HepG2 (cell line): ENCODE measurements around the gene PEX14. TPM values are rescaled to one million over a fixed set of nuclear protein-coding genes. Genes with fewer than 3 reads are reported as not detected.

Source experiments
- ATAC-seq: fragments of 200-7000 bp; cut with Tn5 transposase; 3 replicates; pipeline ENCODE4 v1.9.1; 2020; ENCODE audit warnings: mild to moderate bottlenecking, moderate library complexity
- BruUV-seq: library from RNA; stranded (reverse); fragments of 400-500 nt; replicated peaks from 2 replicates; lab custom pipeline; 2021; lab: Mats Ljungman, UMichigan
- CTCF ChIA-PET: fragments of 300-600 bp; formaldehyde crosslinking; extraction: SDS; loops from one replicate; lab custom pipeline; 2021; ENCODE audit warnings: low total read pairs, inconsistent platforms, low intra/inter-chr PET ratio; lab: Yijun Ruan, JAX
- POLR2A ChIA-PET: fragments of 350-600 bp; sonication (Branson Sonifier 250); formaldehyde crosslinking; loops from one replicate; lab custom pipeline; 2020; ENCODE audit warnings: antibody characterized with exemption, inconsistent platforms; lab: Yijun Ruan, JAX
- DNase-seq: peaks from one replicate; pipeline ENCODE4 v3.0.0-alpha.2; 2015; ENCODE audit warnings: low spot score
- FAIRE-seq: peaks from 3 replicates; lab custom pipeline; 2011; peaks lifted over from hg19 to GRCh38; lab: Jason Lieb, UNC
- H2AFZ ChIP-seq: one replicate; pipeline ENCODE4 v1.6.1; 2011; ENCODE audit warnings: low read length, inconsistent platforms
- H3K27ac ChIP-seq: fragments of 300-600 bp; 3 replicates; pipeline ENCODE4 v1.8.0; 2011; ENCODE audit warnings: mixed run types, mild to moderate bottlenecking, mixed read lengths, low read length, inconsistent platforms; ENCODE audit not compliant: insufficient read depth; ENCODE audit errors: extremely low read length
- H3K27me3 ChIP-seq, 2 experiments: fragments of 200-600 bp in 1 of 2; 2 replicates in 1 of 2; 3 replicates in 1 of 2; pipeline versions ENCODE4 v1.6.0 to v1.8.0; 2011; ENCODE audit warnings: low read length in 2 of 2, mild to moderate bottlenecking in 2 of 2, moderate library complexity in 2 of 2, inconsistent platforms in 1 of 2; ENCODE audit not compliant: insufficient read depth in 2 of 2, control insufficient read depth in 1 of 2
- H3K36me3 ChIP-seq, 2 experiments: fragments of 200-600 bp in 1 of 2; replicated peaks in 1 of 2; 2 replicates in 1 of 2; 3 replicates in 1 of 2; pipeline versions ENCODE4 v1.5.1 to v1.8.0; 2011; ENCODE audit warnings: low read length in 2 of 2, inconsistent platforms in 1 of 2; ENCODE audit not compliant: insufficient read depth in 2 of 2, control insufficient read depth in 1 of 2
- H3K4me1 ChIP-seq: 2 replicates; pipeline ENCODE4 v1.5.1; 2012; ENCODE audit warnings: low read length, inconsistent platforms; ENCODE audit not compliant: insufficient read depth
- H3K4me2 ChIP-seq: 2 replicates; pipeline ENCODE4 v1.6.0; 2011; ENCODE audit warnings: low read depth, low read length, inconsistent platforms
- H3K4me3 ChIP-seq, 3 experiments: fragments of 200-600 bp in 1 of 3; sonication (generic), shearing (Covaris generic) in 1 of 3; replicated peaks in 1 of 3; 2 replicates each; pipeline ENCODE4 v1.5.1; 2011 to 2016; ENCODE audit warnings: low read length in 3 of 3, inconsistent platforms in 2 of 3, low read depth in 2 of 3, mild to moderate bottlenecking in 2 of 3, control low read depth in 1 of 3, mixed read lengths in 1 of 3; ENCODE audit not compliant: insufficient read depth in 1 of 3
- H3K79me2 ChIP-seq: one replicate; pipeline ENCODE4 v1.6.1; 2011; ENCODE audit warnings: low read length, inconsistent platforms; ENCODE audit not compliant: insufficient read depth
- H3K9ac ChIP-seq: 2 replicates; pipeline ENCODE4 v1.6.0; 2011; ENCODE audit warnings: mild to moderate bottlenecking, low read depth, low read length, inconsistent platforms; ENCODE audit not compliant: insufficient read depth
- H3K9me3 ChIP-seq: 2 replicates; pipeline ENCODE4 v1.5.1; 2012; ENCODE audit warnings: mild to moderate bottlenecking, low read length
- H4K20me1 ChIP-seq: 2 replicates; pipeline ENCODE4 v1.6.0; 2011; ENCODE audit warnings: inconsistent platforms, mild to moderate bottlenecking, low read length, moderate library complexity; ENCODE audit not compliant: insufficient read depth
- ASH2L ChIP-seq: fragments of 300-600, 200-600 bp; sonication (generic); IDR thresholded peaks from 2 replicates; pipeline ENCODE4 v1.7.0; 2017; ENCODE audit warnings: low read depth, mild to moderate bottlenecking, moderate library complexity, mixed read lengths, low read length; ENCODE audit not compliant: insufficient read length
- BCL6 ChIP-seq: IDR thresholded peaks from 2 replicates; pipeline ENCODE4 v1.6.1; 2016; ENCODE audit warnings: missing genetic modification reagents, missing compliant biosample characterization
- CCAR2 ChIP-seq: fragments of 200-400 bp; formaldehyde crosslinking; optimal IDR thresholded peaks from 2 replicates; pipeline ENCODE3; 2018; ENCODE audit warnings: low read depth, mild to moderate bottlenecking, low read length, moderate library complexity
- SP2 ChIP-seq: sonication (generic); formaldehyde crosslinking; IDR thresholded peaks from 2 replicates; pipeline ENCODE4 v1.5.1; 2020; ENCODE audit warnings: mild to moderate bottlenecking, missing genetic modification reagents
- ZFYVE20 ChIP-seq: sonication (generic); formaldehyde crosslinking; IDR thresholded peaks from 2 replicates; pipeline ENCODE4 v1.8.0; 2023; ENCODE audit warnings: low read depth, mild to moderate bottlenecking, moderate library complexity, missing genetic modification reagents, borderline replicate concordance
- ZNF354B ChIP-seq: sonication (generic); formaldehyde crosslinking; IDR thresholded peaks from 2 replicates; pipeline ENCODE4 v1.8.0; 2022; ENCODE audit warnings: mild to moderate bottlenecking, missing genetic modification reagents
- WGBS: methylation state at CpG from one replicate; pipeline ENCODE4 v1.1.6; 2017; ENCODE audit warnings: low lambda C conversion rate; 5-methylcytosine and 5-hydroxymethylcytosine counted together
- in situ Hi-C: cut with HindIII; loops from 2 replicates; pipeline ENCODE4 v1.10.0; 2017; ENCODE audit warnings: low pct_unique_long_range_greater_than_20kb; ENCODE audit not compliant: extremely low pct_ligation_motif_present
- intact Hi-C: fragments of 100-400 bp; cut with micrococcal nuclease; formaldehyde crosslinking; loops from one replicate; pipeline ENCODE4 v1.10.0; 2022; ENCODE audit not compliant: unreplicated experiment
- polyA plus RNA-seq, 8 experiments: library from polyadenylated mRNA; depleted of rRNA in 3 of 8; stranded (reverse) in 7 of 8; unstranded in 1 of 8; fragments of >200 nt; fragmentation: Illumina TruSeq in 4 of 8; extraction: Trizol in 4 of 8; gene quantifications; 2 replicates each; pipeline versions ENCODE4 v1.2.1 to v1.2.3, GENCODE V29; 2011 to 2016; ENCODE audit warnings: low read depth in 4 of 8, missing spikeins in 1 of 8, mixed read lengths in 1 of 8; ENCODE audit not compliant: insufficient read depth in 1 of 8
- total RNA-seq, 5 experiments: library from RNA; depleted of rRNA; stranded (reverse); fragments of >200 nt; fragmentation: Illumina TruSeq; extraction: Trizol; gene quantifications; 2 replicates each; pipeline ENCODE4 v1.2.3, GENCODE V29; 2016; ENCODE audit warnings: low read depth in 1 of 5
- TF ChIP-seq, protein P1 (sequence below): sonication (generic); formaldehyde crosslinking; IDR thresholded peaks from 2 replicates; pipeline ENCODE4 v1.4.0; 2020; ENCODE audit warnings: missing genetic modification reagents
- TF ChIP-seq, protein P2 (sequence below): sonication (generic); formaldehyde crosslinking; IDR thresholded peaks from 2 replicates; pipeline ENCODE4 v1.8.0; 2022; ENCODE audit warnings: missing genetic modification reagents, mild to moderate bottlenecking, moderate library complexity, borderline replicate concordance

Gene PEX14
- total and polyA plus RNA-seq, 2 of the 13 experiments (the other 11 are each of a cell fraction or from before 2014, with no cell fraction given), result 6.5 to 9.9 TPM

DNA sequence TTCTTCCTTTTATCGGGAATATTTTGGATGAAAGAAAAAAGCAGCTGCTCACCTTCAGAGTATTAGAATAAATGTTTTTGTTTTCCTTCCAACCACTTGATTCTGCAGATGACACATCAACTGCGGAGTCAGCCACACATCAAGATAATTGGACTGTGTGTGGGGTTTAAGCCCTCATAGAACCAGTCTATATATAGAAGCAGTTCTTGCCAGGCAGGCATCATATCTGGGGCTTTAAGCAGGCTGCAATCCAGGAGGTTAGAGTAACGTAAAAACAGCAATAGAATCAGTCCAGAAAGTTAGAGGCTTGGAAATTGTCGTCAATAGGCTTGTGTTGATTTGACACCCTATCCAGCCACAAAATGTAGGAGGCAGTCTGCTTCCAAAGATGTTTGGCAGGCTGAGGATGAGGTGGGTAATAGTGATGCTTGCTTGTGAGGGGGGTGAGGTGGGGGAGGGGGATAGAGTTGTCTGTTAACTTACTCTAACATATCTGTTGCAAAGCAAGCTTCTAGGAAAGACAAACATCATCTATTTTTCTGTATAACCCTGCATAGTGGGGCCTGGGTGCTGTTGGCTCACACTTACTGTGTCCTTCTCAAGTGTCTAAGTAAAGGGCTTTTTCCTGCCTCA, 64.8 kb downstream of the PEX14 start:
- POLR2A ChIA-PET, result no interaction called here
- no peak overlapping the region for H3K4me3 ChIP-seq
- H3K4me1 ChIP-seq, result no peaks in the 10 kb centered on the region
- peaks cover 8 to 24% of the 10 kb centered on the region in 2 experiments for H3K36me3 ChIP-seq
- TF ChIP-seq CCAR2 (no peak), BCL6 (CRISPR knock-in tag) (0 out of 2 replicates have a peak, but pooled peaks have one; percentile 19)
- TF ChIP-seq, all 625 proteins: peak for 1
- BruUV-seq, result no TSS peak
- Histone ChIP-seq H3K4me2 (no peak overlapping the region), H3K27ac (no peak overlapping the region), H3K9me3 (no peaks in the 10 kb centered on the region), H3K79me2 (no peaks in the 10 kb centered on the region), H3K9ac (no peak overlapping the region), H4K20me1 (0 out of 2 replicates have a peak, but pooled peaks cover 3% of the 10 kb centered on the region), H2AFZ (no peak overlapping the region), H3K27me3 (no peaks in the 10 kb centered on the region)
- no peak for ATAC-seq
- 97% methylated on average over 4 of the region's 4 CpGs for WGBS
- DNase-seq, result no peak
- intact Hi-C loops (no loop called here), in situ Hi-C loops (no loop called here)
- FAIRE-seq, result no peak
- CTCF ChIA-PET, result no interaction called here

DNA sequence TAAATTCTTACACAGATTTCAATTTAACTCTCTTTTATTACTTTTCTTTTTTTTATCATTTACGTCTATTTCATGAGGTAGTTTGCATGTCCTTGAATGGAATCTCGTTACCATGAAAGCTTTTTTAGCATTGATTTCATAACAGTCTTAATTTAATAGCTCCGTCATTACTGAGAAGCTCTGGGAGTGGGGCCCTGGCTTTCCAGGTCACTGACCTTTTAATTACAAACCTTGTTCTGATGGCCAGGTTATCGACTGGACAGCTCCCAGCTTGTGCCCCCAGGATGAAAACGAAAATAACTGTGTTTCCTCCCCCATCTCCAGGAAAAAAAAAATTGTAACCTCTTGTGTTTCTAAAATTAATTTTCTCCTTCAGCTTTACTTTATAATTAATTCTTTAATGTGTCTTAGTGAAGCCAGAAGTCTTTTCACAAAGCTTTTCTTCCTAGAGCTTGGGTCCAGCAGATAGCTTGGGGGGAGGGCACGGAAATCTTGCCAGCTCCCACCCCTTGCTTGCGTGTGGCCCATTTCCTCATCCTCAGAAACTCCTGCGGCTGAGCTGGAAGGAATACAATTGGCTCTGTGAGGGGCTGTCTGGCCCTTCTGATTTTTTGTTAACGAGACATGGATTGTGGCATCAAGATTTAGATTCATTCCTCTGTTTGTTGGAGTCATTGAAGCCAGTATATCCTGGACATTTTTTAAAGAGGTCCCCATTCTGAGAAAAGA, 65.7 kb downstream of the PEX14 start:
- Histone ChIP-seq H3K4me2 (no peak overlapping the region), H3K4me3 (no peak overlapping the region), H3K9me3 (no peaks in the 10 kb centered on the region), H4K20me1 (0 out of 2 replicates have a peak, but pooled peaks cover 3% of the 10 kb centered on the region), H3K9ac (no peak overlapping the region), H3K27ac (no peak overlapping the region), H3K4me1 (no peaks in the 10 kb centered on the region), H3K27me3 (no peaks in the 10 kb centered on the region), H3K79me2 (peaks cover 2% of the 10 kb centered on the region), H2AFZ (no peak overlapping the region), H3K36me3 (peaks cover 8 to 24% of the 10 kb centered on the region in 2 experiments)
- ATAC-seq, result no peak
- POLR2A ChIA-PET, result no interaction called here
- intact Hi-C loops (no loop called here), in situ Hi-C loops (no loop called here)
- BruUV-seq, result no TSS peak
- 97% methylated on average over 9 of the region's 9 CpGs for WGBS
- CTCF ChIA-PET, result no interaction called here
- FAIRE-seq, result no peak
- DNase-seq, result no peak
- TF ChIP-seq, protein P1, sequence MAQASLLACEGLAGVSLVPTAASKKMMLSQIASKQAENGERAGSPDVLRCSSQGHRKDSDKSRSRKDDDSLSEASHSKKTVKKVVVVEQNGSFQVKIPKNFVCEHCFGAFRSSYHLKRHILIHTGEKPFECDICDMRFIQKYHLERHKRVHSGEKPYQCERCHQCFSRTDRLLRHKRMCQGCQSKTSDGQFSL (CRISPR knock-in tag), result no peak
- TF ChIP-seq ZNF354B (CRISPR knock-in tag) (no peak), ASH2L (no peak), SP2 (no peak), ZFYVE20 (CRISPR knock-in tag) (no peak)
- TF ChIP-seq, protein P2, sequence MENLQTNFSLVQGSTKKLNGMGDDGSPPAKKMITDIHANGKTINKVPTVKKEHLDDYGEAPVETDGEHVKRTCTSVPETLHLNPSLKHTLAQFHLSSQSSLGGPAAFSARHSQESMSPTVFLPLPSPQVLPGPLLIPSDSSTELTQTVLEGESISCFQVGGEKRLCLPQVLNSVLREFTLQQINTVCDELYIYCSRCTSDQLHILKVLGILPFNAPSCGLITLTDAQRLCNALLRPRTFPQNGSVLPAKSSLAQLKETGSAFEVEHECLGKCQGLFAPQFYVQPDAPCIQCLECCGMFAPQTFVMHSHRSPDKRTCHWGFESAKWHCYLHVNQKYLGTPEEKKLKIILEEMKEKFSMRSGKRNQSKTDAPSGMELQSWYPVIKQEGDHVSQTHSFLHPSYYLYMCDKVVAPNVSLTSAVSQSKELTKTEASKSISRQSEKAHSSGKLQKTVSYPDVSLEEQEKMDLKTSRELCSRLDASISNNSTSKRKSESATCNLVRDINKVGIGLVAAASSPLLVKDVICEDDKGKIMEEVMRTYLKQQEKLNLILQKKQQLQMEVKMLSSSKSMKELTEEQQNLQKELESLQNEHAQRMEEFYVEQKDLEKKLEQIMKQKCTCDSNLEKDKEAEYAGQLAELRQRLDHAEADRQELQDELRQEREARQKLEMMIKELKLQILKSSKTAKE (CRISPR knock-in tag), result no peak
